HG03442 (cell line): ENCODE measurements around the gene CHTF8.

Source experiments
- ATAC-seq: cut with Tn5 transposase; IDR thresholded peaks from one replicate; pipeline ENCODE4 v1.9.1; 2021; ENCODE audit warnings: mild to moderate bottlenecking, moderate library complexity; ENCODE audit not compliant: unreplicated experiment

Gene CHTF8

GRCh38 chr16:69088684-69089083 is 43.7 kb downstream of the CHTF8 start:
- ATAC-seq: no peak

DNA sequence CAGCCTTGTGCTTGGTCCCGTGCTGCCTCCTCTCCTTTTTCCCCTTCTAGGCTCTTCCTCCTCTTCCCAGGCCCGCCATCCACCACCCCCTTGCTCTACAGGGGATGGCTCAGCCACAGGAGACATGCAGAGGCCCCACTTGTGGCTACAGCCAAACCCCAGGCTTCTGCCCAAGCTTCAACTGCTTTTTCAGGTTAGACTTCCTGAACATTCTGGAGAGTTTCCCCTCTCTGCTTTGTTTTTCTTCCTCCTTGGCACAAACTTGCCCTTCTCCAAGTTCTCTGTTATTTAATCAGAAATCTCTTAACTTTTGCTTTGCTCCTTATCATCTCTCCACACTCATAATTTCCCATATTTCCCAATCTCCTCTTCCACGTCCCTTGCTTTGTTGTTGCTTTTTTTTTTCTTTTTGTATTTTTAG is 45.2 kb downstream of the CHTF8 start:
- ATAC-seq: no peak

DNA sequence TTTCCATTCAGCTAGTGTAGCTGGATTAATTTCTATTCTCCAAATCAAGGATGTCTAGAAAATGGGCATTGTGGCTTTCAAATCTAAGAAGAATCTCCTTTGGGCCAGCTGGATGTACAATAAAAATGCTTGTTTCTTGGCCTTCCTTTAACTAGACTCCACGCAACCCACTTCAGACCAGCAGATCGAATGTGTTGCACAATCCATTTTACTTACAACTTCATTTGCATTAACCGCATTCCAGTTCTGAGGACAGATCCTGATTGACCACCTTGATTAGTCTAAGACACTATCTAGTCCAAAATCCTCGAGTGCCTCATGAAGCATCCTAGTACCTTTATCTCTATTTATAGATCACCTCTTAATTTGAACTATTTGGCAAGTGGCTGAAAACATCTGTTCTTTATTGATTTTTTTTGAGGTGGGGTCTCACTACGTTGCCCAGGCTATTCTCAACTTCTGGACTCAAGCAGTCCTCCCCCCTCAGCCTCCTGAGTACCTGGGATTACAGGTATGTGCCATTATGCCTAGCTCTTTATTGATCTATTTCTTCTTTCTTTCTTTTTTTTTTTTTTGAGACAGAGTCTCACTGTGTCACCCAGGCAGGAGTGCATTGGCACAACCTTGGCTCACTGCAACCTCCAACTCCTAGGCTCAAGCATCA is 47.2 kb downstream of the CHTF8 start:
- no peak for ATAC-seq

- no peak for ATAC-seq
These were observed 48.1 kb downstream of the CHTF8 start for GRCh38 chr16:69084289-69084688.

DNA sequence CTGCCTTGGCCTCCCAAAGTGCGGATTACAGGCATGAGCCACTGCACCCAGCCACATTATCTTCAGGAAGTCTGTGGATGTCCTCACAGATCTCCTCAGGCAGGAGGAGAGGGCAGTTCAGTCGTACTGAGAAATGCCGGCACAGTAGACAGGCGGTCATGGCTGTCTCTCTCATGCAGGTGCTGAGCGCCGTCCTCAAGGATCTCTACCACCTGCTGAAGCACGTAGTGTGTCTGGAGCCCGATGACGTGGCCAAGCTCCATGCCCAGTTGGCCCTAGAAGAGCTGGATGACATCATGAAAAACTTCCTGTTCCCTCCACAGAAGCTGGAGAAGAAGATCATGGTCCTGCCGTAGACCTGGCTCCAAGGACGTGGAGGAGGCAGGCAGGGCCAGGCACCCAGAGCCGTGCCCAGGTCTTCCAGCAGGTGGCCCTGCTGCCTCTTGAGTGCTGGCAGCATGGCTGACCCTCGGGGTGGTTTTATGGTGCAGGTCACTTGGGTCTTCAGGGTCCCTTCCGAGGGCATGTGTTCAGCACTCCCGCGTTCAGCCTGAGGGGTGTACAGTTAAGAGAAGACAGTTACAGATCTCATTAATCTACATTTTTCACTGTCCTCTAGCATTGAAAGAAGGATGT is 49.0 kb downstream of the CHTF8 start:
- no peak for ATAC-seq

- no peak for ATAC-seq
These were observed 52.7 kb downstream of the CHTF8 start for GRCh38 chr16:69079697-69080096.

GRCh38 chr16:69078073-69078472 is 54.3 kb downstream of the CHTF8 start:
- no peak for ATAC-seq

GRCh38 chr16:69077251-69077650 is 55.1 kb downstream of the CHTF8 start:
- ATAC-seq: no peak

DNA sequence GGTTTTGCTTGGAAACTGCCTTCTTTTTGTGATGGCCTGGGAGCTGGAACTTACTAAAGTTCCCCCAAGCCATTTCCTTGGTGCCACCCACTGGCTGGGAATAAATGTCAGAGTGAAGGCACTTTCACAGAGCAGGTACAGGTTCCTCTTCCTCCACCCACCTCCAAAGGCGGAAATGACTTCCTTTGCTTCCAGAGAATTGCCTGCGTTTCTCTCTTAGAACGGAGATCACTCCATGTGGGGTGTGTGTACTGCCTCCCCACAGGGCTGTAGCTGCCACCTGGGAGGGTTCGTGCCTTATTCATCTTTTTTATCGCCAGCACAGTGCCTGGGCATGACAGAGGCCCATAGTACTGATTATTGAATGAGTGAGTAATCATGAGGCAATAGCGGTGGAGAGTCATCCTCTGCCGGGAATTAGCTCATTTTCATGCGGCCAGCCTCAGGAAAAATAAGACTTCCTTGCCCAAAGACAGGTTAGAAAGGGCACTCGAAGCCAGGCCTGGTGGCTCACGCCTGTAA is 59.1 kb downstream of the CHTF8 start:
- no peak for ATAC-seq

GRCh38 chr16:69072640-69072974 is 59.8 kb downstream of the CHTF8 start:
- no peak for ATAC-seq

DNA sequence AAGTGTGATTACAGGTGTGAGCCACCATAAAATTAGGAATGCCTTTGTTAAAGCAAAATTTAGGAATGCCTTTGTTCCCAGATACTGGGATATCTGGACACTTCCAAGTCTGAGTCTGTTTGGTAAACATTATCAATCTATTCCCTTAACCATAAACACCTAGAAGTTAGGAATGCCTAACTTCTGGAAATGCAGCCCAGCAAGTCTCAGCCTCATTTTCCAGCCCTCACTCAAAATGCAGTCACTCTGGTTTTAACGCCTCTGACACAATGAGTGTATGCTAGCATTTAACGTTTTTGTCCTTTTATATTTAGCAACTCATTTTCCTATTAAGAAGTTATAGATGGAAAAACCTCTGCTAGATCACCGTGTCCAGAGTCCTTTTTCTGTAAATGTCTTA is 61.4 kb downstream of the CHTF8 start:
- ATAC-seq: no peak

- no peak for ATAC-seq
These were observed 62.9 kb downstream of the CHTF8 start for GRCh38 chr16:69069504-69069903.
